GM12864 (cell line): Measurements from ENCODE around the gene CRISP3.

Source experiments
- DNase-seq: peaks from one replicate; pipeline ENCODE4 v3.0.0-alpha.2; 2011; ENCODE audit warnings: low read depth
- H3K4me3 ChIP-seq: 2 replicates; pipeline ENCODE4 v1.5.1; 2011; ENCODE audit warnings: mild to moderate bottlenecking, low read depth, low read length, control low read depth
- CTCF ChIP-seq: IDR thresholded peaks from 2 replicates; pipeline ENCODE4 v1.5.1; 2011; ENCODE audit warnings: low read depth, mild to moderate bottlenecking, moderate library complexity, low read length, control low read depth, inconsistent platforms; ENCODE audit errors: missing control alignments

CRISP3 gene

GRCh38 chr6:49744259-49744658 lies at the start of gene CRISP3:
Gene CRISP3, minus strand, starts transcription at chr6:49744388. Its CDS starts 21 bp downstream, at chr6:49744367.
- no peak for TF ChIP-seq CTCF
- no peak within 1 kb of the TSS for H3K4me3 ChIP-seq
- no peak for DNase-seq

- no peak for TF ChIP-seq CTCF
- no peak for DNase-seq
- no peak overlapping the region for H3K4me3 ChIP-seq
Measured at GRCh38 chr6:49790341-49790740, 46.2 kb upstream of the CRISP3 start.

- DNase-seq, result no peak
- TF ChIP-seq CTCF, result no peak
Measured at GRCh38 chr6:49787176-49787575, 43.0 kb upstream of the CRISP3 start, which contains the start of gene PGK2. Gene PGK2, minus strand, starts transcription at chr6:49787285. Its CDS starts 98 bp downstream, at chr6:49787187.

GRCh38 chr6:49784272-49784671 lies 40.1 kb upstream of the CRISP3 start:
- H3K4me3 ChIP-seq, result no peak overlapping the region
- no peak for TF ChIP-seq CTCF
- DNase-seq, result no peak

More at GRCh38 chr6:49787176-49787575, 43.0 kb upstream of the CRISP3 start, which contains the start of gene PGK2:
- no peak within 1 kb of the TSS for H3K4me3 ChIP-seq

- no peak for DNase-seq
- no peak overlapping the region for H3K4me3 ChIP-seq
- TF ChIP-seq CTCF, result no peak
Measured at GRCh38 chr6:49782725-49783124, 38.5 kb upstream of the CRISP3 start.

- TF ChIP-seq CTCF, result no peak
- no peak for DNase-seq
- H3K4me3 ChIP-seq, result no peak overlapping the region
Measured at GRCh38 chr6:49782293-49782692, 38.1 kb upstream of the CRISP3 start.

GRCh38 chr6:49776444-49776843 lies 32.3 kb upstream of the CRISP3 start:
- TF ChIP-seq CTCF, result no peak
- no peak overlapping the region for H3K4me3 ChIP-seq
- DNase-seq, result no peak
